ENCODE measurements around the gene NBPF9.
"Not testable (repeated sequence)": the region's sequence is repeated elsewhere in the genome, so short reads cannot be mapped to it uniquely, and the experiment has no call there.

NBPF9 gene, protein sequence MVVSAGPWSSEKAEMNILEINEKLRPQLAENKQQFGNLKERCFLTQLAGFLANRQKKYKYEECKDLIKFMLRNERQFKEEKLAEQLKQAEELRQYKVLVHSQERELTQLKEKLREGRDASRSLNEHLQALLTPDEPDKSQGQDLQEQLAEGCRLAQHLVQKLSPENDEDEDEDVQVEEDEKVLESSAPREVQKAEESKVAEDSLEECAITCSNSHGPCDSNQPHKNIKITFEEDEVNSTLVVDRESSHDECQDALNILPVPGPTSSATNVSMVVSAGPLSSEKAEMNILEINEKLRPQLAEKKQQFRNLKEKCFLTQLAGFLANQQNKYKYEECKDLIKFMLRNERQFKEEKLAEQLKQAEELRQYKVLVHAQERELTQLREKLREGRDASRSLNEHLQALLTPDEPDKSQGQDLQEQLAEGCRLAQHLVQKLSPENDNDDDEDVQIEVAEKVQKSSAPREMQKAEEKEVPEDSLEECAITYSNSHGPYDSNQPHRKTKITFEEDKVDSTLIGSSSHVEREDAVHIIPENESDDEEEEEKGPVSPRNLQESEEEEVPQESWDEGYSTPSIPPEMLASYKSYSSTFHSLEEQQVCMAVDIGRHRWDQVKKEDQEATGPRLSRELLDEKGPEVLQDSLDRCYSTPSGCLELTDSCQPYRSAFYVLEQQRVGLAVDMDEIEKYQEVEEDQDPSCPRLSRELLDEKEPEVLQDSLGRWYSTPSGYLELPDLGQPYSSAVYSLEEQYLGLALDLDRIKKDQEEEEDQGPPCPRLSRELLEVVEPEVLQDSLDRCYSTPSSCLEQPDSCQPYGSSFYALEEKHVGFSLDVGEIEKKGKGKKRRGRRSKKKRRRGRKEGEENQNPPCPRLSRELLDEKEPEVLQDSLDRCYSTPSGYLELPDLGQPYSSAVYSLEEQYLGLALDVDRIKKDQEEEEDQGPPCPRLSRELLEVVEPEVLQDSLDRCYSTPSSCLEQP (N-terminal part only)

DNA sequence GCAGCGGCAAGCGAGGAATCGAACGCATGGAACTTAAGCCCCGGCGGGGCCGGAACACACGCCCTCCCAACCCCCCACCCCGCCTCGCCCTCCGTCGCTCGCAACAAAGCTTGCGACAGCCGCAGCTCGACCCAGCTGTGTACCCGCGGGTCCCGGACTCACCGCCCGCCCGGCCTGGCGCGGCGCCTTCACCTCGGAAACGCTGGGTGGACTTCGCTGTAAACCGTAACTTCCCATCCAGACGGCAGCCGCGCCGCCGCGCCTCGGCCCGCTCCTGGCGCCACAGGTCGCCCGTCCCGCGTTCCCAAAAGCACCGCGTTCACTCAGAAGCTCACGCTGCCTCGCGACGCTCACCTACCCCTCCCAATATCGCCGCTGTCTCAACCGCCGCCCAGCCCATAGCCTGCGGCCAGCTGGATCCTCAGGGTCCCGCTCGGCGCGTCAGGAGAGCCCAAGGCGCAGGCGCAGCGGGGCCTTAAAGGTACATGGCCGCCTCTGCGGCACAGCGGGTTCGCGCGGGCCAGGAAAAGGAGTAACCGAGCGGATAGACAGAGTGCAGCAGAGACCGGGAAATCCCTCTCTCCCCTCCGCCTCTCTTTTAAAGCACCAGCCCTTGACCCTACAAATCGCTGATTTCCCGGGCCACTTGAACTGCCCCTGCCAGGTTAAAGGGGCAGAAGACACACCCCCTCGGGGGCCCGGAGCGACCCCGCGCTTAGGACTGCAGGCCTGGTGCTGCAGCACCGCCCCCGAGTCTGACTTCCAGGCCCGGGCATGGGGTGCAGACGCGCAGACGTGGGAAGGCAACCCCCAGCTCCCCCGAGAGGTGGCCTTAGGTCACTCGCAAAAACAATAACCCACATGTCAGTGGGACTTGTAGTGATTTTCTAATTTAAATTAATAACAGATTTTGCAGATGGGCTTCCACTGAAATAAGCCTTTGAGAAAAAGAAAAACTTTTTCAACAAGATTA lies at the start of gene NBPF9:
NBPF9 (minus strand) TSS at position 443 of the 973 bp plus-strand sequence. CDS start 21,412 bp downstream, outside the sequence.
- in situ Hi-C loops (cut with HindIII; ENCODE audit: low pct_unique_long_range_greater_than_20kb, low sequenced_read_pairs): not testable (repeated sequence)
- peak in 1 of 2 experiments; percentile 52 for DNase-seq (ENCODE audit: low read depth in 1 of 2, low spot score in 1 of 2)

DNA sequence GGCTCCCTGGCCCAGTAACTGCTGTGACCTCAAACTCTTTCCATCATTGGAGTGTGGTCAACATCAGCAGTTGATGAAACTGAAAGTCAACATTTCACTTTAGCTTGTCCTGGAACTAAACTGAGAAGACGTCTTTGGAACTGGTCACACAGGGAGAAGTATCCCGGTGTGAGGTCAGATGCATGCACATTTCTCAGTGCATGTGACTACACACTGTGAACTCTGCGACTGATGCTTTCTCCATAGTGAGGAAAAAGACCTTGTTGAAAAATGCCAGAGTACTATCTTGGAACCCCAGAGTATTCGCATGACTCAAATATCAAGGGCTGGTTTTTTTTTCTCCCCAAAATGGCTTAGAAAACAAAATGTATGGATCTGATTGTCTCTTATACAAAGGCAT lies 46.6 kb upstream of the NBPF9 start:
- DNase-seq (ENCODE audit: low read depth in 1 of 2, low spot score in 1 of 2): not testable (repeated sequence)

DNA sequence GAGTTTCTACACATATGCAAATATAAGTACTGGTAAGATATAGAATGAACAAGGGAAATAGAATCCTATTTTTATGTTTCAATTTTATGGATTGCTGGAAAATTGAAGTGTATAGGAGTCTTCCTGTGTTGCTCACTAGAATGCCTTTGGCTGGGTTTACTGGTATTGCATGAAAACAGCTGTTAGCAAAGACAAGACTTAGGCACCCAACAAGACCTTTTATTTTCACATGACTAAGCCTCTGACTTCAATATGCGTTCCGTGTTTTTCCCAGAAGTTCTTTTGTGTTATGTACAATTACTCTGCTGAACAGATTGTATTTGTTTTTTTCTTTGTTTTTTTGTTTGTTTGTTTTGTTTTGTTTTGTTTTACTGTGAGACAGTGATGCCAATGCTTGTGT lies 34.2 kb upstream of the NBPF9 start:
- in situ Hi-C loops (cut with HindIII; ENCODE audit: low pct_unique_long_range_greater_than_20kb, low sequenced_read_pairs); DNase-seq (ENCODE audit: low read depth in 1 of 2, low spot score in 1 of 2): not testable (repeated sequence)

More for the DNA sequence above, 46.6 kb upstream of the NBPF9 start:
- in situ Hi-C loops (cut with HindIII; ENCODE audit: low pct_unique_long_range_greater_than_20kb, low sequenced_read_pairs): not testable (repeated sequence)

DNA sequence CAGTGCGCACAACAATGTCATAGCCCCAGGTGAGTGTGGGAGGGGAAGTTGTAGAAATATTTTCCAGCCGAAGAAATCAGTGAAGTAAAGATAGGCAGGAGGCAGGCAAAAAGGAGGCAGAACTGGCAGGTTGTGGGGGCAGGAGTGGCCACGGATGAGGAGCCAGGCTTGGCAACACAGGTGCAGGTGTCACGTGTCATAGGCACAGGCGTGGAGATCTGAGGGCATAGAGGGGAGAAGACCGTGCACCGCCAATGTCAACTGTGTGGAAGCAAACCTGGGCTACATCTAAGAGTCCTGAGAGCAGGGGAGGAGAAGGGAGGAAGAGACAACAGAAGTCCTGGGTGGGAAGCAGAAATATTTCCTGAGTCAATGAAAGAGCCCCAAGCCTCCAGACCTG lies 27.6 kb upstream of the NBPF9 start:
- in situ Hi-C loops (cut with HindIII; ENCODE audit: low pct_unique_long_range_greater_than_20kb, low sequenced_read_pairs); DNase-seq (ENCODE audit: low read depth in 1 of 2, low spot score in 1 of 2): not testable (repeated sequence)

DNA sequence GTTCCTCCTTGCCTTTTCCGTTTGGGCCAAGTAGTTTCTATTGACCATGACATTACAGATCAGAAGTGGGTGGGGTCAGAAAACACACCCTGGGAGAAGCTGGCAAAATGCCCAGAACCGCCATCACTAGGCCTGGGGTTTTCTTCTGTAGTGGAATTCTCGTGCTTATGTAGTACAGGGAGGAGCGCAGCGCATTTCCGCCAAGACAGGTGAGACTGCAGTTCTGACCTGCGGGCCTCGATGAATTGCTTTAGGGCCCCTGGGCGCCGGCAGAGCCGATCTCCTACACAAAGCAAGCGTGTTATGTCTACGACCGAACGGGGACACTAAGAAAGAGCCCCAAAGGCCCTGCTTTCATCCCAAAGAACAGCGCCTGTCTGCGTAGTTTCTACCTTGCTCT lies 25.9 kb upstream of the NBPF9 start:
- in situ Hi-C loops (cut with HindIII; ENCODE audit: low pct_unique_long_range_greater_than_20kb, low sequenced_read_pairs); DNase-seq (ENCODE audit: low read depth in 1 of 2, low spot score in 1 of 2): not testable (repeated sequence)

DNA sequence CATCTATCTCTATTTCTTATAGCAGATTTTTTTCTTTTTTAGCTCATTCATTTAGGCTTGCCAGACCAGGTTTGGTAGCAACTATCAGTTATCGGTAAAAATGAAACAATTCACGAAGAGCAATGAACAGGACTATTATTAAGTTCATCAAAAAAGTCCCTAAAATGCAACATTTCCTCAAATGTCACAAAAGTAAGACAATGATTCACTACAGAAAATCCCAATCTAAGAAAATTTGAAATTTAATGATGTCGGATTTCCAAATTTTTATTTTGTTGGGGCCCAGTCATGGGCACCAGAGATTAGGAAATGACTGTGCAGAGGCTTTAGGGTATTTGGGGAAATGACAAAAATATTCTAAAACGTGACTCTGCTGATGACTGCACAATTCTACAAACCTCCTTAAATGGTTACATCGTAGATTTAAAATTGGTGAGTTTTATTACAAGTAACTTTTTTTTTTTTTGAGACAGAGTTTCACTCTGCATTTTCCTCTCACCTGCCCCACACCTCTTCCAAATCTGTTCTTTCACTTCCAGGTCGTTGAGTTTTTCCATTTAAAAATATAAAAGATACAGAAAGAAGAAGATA lies 23.3 kb upstream of the NBPF9 start:
- in situ Hi-C loops (cut with HindIII; ENCODE audit: low pct_unique_long_range_greater_than_20kb, low sequenced_read_pairs); DNase-seq (ENCODE audit: low read depth in 1 of 2, low spot score in 1 of 2): not testable (repeated sequence)

DNA sequence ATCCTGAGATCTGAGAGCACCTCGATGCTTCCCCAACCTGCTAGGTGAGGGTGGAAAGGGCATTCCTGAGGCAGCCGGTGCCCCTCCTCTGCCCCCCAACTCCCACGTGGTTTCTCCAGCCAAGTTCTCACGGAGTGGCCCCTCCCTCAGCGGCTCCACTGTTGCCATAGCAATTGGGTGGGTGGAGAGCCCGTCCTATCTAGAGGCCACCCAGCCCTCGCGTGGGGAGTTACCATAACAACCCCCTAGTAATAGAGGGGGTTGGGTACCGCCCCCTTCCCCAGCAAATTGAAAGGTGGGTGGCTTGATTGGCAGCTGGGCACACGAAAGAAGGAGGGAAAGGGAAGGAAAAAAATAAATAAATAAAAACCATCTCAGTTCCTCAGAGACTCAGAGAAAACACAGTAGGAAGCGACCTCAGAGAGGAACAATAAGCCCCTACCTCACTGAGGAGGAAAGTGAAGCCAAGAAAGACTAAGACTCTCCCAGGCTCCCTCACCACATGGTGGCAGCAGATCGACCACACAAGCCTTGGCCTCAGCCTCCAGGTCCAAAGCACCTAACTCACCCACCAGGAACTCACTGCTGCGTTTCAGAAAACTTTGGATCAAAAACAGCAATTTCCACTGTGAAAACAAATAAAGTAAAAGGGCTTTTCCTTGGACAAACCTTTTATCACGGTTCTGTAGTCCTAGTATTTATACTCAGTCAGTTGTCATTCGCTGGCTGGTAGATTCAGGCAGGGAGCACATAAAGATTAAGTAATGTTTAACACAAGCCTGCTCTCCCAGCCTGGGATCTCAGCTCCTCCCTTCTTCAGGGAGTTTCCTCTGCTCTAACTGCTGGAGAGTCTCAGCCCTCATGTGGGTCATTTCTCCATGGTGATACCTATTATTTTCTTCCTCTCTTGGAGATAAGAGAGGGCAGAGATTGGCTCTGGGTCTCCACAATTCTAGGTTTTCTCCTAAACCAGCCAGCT lies 20.9 kb upstream of the NBPF9 start:
- DNase-seq (ENCODE audit: low read depth in 1 of 2, low spot score in 1 of 2): peak in 1 of 2 experiments; percentile 3
- in situ Hi-C loops (cut with HindIII; ENCODE audit: low pct_unique_long_range_greater_than_20kb, low sequenced_read_pairs): not testable (repeated sequence)

DNA sequence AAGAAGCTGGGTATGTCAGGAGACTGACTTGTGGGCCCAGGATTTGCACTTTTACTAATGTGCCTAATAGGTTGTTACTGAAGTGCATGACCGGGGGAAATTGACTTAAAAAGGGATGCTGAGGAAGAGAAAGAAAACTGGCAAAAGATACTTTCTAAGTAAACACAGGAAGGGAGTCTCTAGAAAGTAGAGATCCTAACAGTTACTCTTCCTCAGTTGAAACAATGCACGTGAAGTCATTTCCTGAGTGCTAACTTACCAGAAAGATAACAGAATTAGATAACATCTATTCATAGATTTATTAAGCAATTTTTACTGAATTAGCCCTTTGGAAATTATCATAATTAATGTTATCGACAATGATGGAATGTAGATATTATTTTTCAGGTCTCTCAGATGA lies 9.5 kb upstream of the NBPF9 start:
- DNase-seq (ENCODE audit: low read depth in 1 of 2, low spot score in 1 of 2); in situ Hi-C loops (cut with HindIII; ENCODE audit: low pct_unique_long_range_greater_than_20kb, low sequenced_read_pairs): not testable (repeated sequence)

DNA sequence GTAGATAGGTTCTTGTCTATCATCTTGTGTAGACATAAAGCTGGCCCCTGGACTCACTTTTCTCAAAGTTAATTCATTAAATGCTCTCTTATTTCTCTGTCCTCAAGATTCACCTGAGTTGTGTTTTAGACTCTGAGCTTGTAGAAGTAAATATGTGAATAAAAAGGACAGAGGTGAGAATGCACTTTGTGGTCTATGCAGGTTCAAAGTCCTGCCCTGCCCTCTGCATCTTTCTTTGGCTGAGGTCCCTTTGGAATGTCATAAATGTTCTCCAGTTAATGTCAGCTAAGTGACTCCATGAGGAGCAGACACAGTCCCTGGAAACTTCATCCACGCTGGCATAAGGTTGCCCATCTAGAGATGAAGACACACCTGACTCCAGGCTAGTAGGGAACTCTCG lies 7.0 kb upstream of the NBPF9 start:
- in situ Hi-C loops (cut with HindIII; ENCODE audit: low pct_unique_long_range_greater_than_20kb, low sequenced_read_pairs); DNase-seq (ENCODE audit: low read depth in 1 of 2, low spot score in 1 of 2): not testable (repeated sequence)

DNA sequence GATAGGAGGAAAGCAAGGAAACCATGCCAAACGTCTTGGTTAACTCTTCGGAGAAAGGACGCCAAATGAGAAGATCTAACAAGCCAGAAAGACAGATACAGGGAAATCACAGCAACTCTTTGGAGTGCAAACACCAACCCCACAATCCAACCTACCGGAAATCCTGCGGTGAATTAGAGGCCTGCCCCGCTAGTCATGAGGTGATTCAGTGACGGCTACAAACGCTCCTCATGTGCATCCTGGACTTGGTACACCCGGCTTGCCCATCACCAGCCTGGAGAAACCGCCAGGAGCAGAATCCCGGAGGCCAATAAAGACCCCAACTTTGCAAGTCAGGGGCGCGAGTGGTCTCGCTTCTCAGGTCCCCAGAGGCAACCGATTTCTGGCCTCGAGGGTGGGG lies 777 bp downstream of the NBPF9 start:
- DNase-seq (ENCODE audit: low read depth in 1 of 2, low spot score in 1 of 2); in situ Hi-C loops (cut with HindIII; ENCODE audit: low pct_unique_long_range_greater_than_20kb, low sequenced_read_pairs): not testable (repeated sequence)

DNA sequence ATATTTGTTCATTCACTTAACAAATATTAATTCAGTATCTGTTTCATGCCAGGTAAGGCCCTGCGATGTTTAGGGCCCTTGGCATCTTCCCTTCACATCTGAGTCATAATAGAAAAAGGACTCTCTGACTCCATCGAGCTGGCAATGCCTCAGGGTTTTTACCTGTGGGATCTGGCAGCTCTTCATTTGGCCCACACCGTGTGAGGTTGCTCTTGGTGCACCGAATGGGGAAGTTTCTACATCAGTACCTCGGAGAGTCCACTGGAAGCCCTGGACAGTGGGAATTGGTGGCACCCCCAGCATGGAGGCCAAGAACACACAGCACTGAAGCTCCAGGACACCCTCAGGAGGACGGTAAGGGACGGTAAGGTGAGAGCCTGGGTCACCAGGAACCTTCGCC lies 5.1 kb downstream of the NBPF9 start:
- in situ Hi-C loops (cut with HindIII; ENCODE audit: low pct_unique_long_range_greater_than_20kb, low sequenced_read_pairs): not testable (repeated sequence)
- DNase-seq (ENCODE audit: low read depth in 1 of 2, low spot score in 1 of 2): peak in 1 of 2 experiments; percentile 0

DNA sequence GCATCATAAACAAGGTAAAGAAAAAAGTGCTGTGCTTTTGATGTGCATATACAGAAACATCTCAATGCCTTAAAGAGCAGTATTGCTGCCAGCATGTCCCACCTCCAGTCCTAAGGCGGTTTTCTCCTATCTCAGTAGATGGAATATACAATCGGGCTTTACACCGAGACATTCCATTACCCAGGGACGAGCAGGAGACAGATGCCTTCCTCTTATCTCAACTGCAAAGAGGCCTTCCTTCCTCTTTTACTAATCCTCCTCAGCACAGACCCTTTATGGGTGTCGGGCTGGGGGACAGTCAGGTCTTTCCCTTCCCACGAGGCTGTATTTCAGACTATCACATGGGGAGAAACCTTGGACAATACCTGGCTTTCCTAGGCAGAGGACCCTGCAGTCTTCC lies 10.2 kb downstream of the NBPF9 start:
- DNase-seq (ENCODE audit: low read depth in 1 of 2, low spot score in 1 of 2); in situ Hi-C loops (cut with HindIII; ENCODE audit: low pct_unique_long_range_greater_than_20kb, low sequenced_read_pairs): not testable (repeated sequence)

DNA sequence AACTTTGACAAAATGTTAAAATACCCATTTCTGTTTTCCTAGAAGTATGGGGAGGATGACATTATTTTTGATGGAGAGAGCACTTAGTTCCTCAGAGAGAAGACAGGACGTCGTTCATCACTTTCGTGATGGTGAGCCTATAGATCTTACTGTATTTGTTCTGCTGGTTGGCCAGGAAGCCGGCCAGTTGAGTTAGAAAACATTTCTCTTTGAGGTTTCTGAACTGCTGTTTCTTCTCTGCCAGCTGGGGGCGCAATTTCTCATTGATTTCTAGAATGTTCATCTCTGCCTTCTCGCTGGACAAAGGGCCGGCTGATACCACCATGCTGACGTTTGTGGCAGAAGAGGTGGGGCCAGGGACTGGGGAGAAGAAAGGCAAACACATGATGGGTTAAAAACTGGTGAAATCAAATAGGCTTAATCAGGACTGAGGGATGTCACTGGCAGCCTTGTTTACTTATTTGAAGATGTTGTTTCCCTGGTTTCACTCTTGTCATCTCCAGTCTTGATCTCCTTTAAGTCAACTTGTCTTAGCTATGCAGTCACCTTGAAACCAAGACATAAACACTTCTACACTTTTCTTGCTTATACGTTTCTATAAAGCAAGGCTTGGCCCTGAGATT lies 27.7 kb downstream of the NBPF9 start:
- in situ Hi-C loops (cut with HindIII; ENCODE audit: low pct_unique_long_range_greater_than_20kb, low sequenced_read_pairs); DNase-seq (ENCODE audit: low read depth in 1 of 2, low spot score in 1 of 2): not testable (repeated sequence)

DNA sequence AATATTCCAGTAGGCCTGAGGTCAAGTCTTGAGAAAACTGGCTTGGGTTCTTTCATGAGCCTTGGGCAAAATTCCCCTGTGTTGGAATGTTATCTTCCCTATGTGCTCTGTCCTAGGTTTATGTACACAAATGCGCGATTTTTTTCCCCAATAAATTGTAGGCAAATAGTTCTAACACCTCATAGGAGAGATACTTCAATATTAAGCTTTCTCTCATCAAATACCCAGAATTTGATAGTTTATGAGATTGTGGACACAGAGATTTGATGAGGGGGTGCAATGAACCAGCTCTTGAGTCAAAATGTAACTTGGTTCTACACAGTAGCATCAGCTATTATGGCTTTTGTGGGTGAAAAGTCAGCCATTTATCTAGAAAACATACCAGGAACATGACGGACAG lies 38.7 kb downstream of the NBPF9 start:
- in situ Hi-C loops (cut with HindIII; ENCODE audit: low pct_unique_long_range_greater_than_20kb, low sequenced_read_pairs): not testable (repeated sequence)
- peak in 1 of 2 experiments; percentile 62 for DNase-seq (ENCODE audit: low read depth in 1 of 2, low spot score in 1 of 2)

DNA sequence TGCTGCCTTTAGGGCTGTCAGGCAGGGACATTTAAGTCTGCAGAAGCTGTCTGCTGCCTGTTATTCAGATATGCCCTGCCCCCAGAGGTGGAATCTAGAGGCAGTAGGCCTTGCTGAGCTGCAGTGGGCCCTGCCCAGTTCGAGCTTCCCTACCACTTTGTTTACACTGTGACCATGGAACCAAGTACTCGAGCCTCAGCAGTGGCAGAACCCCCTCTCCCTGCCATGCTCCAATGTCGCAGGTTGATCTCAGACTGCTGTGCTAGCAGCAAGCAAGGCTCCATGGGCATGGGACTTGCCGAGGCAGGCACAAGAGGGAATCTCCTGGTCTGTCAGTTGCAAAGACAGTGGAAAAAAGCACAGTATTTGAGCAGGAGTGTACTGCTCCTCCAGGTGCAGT lies 60.3 kb downstream of the NBPF9 start:
- DNase-seq (ENCODE audit: low read depth in 1 of 2, low spot score in 1 of 2); in situ Hi-C loops (cut with HindIII; ENCODE audit: low pct_unique_long_range_greater_than_20kb, low sequenced_read_pairs): not testable (repeated sequence)
